Left renal cortex interstitium (tissue), 4 donors: ENCODE measurements around the gene ACAA1. TPM values are rescaled to one million over a fixed set of nuclear protein-coding genes. Genes with fewer than 3 reads are reported as not detected.
A peak's percentile ranks its signal among the peaks of the same experiment; 100 is the strongest.
"Not testable (repeated sequence)": the region's sequence is repeated elsewhere in the genome, so short reads cannot be mapped to it uniquely, and the experiment has no call there.

Source experiments
- DNase-seq, 4 donors: peaks; one replicate each; pipeline ENCODE4 v3.0.0-alpha.2; 2013; ENCODE audit warnings: low read depth in 4 of 4, low spot score in 2 of 4, missing footprints in 1 of 4
- polyA plus RNA-seq, 4 donors: library from polyadenylated mRNA; unstranded; fragments of 120-200 nt; gene quantifications; one replicate each; pipeline ENCODE4 v1.2.1, GENCODE V29; 2013; ENCODE audit not compliant: insufficient read length in 4 of 4

ACAA1 gene
- polyA plus RNA-seq = 100 to 1,000 TPM; 116 to 150 (median 144) TPM

GRCh38 chr3:38136777-38137614, at the start of gene ACAA1:
ACAA1 (minus strand) TSS chr3:38137127; CDS start chr3:38137035, 92 bp downstream.
- peak; percentile 93 to 98 (median 96) for DNase-seq

- no peak for DNase-seq
Measured at GRCh38 chr3:38177181-38177580, 40.3 kb upstream of the ACAA1 start.

- no peak for DNase-seq
Measured at GRCh38 chr3:38173834-38174418, 37.0 kb upstream of the ACAA1 start.

GRCh38 chr3:38171622-38172021, 34.7 kb upstream of the ACAA1 start:
- DNase-seq = no peak

- DNase-seq = no peak
Measured at GRCh38 chr3:38170722-38171121, 33.8 kb upstream of the ACAA1 start.

GRCh38 chr3:38169027-38169317, 32.0 kb upstream of the ACAA1 start:
- DNase-seq = no peak

- DNase-seq = no peak
Measured at GRCh38 chr3:38168151-38169026, 31.5 kb upstream of the ACAA1 start.

- DNase-seq = no peak
Measured at GRCh38 chr3:38167591-38167990, 30.7 kb upstream of the ACAA1 start.

- peak in 2 of 4 donors; percentile 28 to 45 for DNase-seq
Measured at GRCh38 chr3:38165722-38166387, 28.9 kb upstream of the ACAA1 start.

GRCh38 chr3:38164952-38165721, 28.2 kb upstream of the ACAA1 start, which contains the start of gene OXSR1:
OXSR1 (plus strand) TSS chr3:38165537; CDS start chr3:38165877, 340 bp downstream.
- DNase-seq = peak; percentile 98 to 99 (median 99)

GRCh38 chr3:38164643-38164951, 27.7 kb upstream of the ACAA1 start:
- no peak for DNase-seq

GRCh38 chr3:38163841-38164642, 27.1 kb upstream of the ACAA1 start:
- DNase-seq = no peak

- no peak for DNase-seq
Measured at GRCh38 chr3:38163117-38163840, 26.4 kb upstream of the ACAA1 start.

GRCh38 chr3:38160704-38161103, 23.8 kb upstream of the ACAA1 start:
- DNase-seq = not testable (repeated sequence)

GRCh38 chr3:38158472-38158871, 21.5 kb upstream of the ACAA1 start:
- DNase-seq = no peak

- DNase-seq = no peak
Measured at GRCh38 chr3:38157595-38157994, 20.7 kb upstream of the ACAA1 start.

GRCh38 chr3:38157117-38157516, 20.2 kb upstream of the ACAA1 start:
- DNase-seq = no peak

- no peak for DNase-seq
Measured at GRCh38 chr3:38155825-38156224, 18.9 kb upstream of the ACAA1 start.
